ENCODE results near the gene DYNC1LI1. TPM values are rescaled to one million over a fixed set of nuclear protein-coding genes. Genes with fewer than 3 reads are reported as not detected.

Gene DYNC1LI1
- total RNA-seq, 1 experiment from 2014 or later, result 42.8 TPM

- no peaks in the 10 kb centered on the region for H3K4me1 Mint-ChIP-seq
- H3K27me3 Mint-ChIP-seq (ENCODE audit: low read depth), result no peaks in the 10 kb centered on the region
- ATAC-seq (no peak), DNase-seq (ENCODE audit: low spot score) (no peak)
- no peak overlapping the region for H3K27ac Mint-ChIP-seq
- TF ChIP-seq TEAD4 (CRISPR knock-in tag; IDR thresholded peaks at IDR 0.05) (no peak), ZNF232 (CRISPR knock-in tag; IDR thresholded peaks at IDR 0.05) (no peak), E2F4 (CRISPR knock-in tag; IDR thresholded peaks at IDR 0.05; ENCODE audit: borderline replicate concordance, low read depth) (no peak), JUN (CRISPR knock-in tag; IDR thresholded peaks at IDR 0.05) (no peak), IRF2 (CRISPR knock-in tag; IDR thresholded peaks at IDR 0.05; ENCODE audit: borderline replicate concordance, low read depth) (no peak), GRHL2 (CRISPR knock-in tag; IDR thresholded peaks at IDR 0.05; ENCODE audit: insufficient replicate concordance, severe bottlenecking) (no peak), FOXK1 (CRISPR knock-in tag; IDR thresholded peaks at IDR 0.05) (no peak), SMAD4 (CRISPR knock-in tag; IDR thresholded peaks at IDR 0.05) (no peak), TP53 (CRISPR knock-in tag; IDR thresholded peaks at IDR 0.05) (no peak), ZNF317 (CRISPR knock-in tag; IDR thresholded peaks at IDR 0.05; ENCODE audit: borderline replicate concordance, low read depth) (no peak), CREM (CRISPR knock-in tag; IDR thresholded peaks at IDR 0.05) (no peak), KAT7 (CRISPR knock-in tag; IDR thresholded peaks at IDR 0.05; ENCODE audit: borderline replicate concordance) (no peak)
- TF ChIP-seq, protein P1, sequence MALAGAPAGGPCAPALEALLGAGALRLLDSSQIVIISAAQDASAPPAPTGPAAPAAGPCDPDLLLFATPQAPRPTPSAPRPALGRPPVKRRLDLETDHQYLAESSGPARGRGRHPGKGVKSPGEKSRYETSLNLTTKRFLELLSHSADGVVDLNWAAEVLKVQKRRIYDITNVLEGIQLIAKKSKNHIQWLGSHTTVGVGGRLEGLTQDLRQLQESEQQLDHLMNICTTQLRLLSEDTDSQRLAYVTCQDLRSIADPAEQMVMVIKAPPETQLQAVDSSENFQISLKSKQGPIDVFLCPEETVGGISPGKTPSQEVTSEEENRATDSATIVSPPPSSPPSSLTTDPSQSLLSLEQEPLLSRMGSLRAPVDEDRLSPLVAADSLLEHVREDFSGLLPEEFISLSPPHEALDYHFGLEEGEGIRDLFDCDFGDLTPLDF (CRISPR knock-in tag; IDR thresholded peaks at IDR 0.05), result no peak
- TF ChIP-seq, protein P2, sequence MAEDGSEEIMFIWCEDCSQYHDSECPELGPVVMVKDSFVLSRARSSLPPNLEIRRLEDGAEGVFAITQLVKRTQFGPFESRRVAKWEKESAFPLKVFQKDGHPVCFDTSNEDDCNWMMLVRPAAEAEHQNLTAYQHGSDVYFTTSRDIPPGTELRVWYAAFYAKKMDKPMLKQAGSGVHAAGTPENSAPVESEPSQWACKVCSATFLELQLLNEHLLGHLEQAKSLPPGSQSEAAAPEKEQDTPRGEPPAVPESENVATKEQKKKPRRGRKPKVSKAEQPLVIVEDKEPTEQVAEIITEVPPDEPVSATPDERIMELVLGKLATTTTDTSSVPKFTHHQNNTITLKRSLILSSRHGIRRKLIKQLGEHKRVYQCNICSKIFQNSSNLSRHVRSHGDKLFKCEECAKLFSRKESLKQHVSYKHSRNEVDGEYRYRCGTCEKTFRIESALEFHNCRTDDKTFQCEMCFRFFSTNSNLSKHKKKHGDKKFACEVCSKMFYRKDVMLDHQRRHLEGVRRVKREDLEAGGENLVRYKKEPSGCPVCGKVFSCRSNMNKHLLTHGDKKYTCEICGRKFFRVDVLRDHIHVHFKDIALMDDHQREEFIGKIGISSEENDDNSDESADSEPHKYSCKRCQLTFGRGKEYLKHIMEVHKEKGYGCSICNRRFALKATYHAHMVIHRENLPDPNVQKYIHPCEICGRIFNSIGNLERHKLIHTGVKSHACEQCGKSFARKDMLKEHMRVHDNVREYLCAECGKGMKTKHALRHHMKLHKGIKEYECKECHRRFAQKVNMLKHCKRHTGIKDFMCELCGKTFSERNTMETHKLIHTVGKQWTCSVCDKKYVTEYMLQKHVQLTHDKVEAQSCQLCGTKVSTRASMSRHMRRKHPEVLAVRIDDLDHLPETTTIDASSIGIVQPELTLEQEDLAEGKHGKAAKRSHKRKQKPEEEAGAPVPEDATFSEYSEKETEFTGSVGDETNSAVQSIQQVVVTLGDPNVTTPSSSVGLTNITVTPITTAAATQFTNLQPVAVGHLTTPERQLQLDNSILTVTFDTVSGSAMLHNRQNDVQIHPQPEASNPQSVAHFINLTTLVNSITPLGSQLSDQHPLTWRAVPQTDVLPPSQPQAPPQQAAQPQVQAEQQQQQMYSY (CRISPR knock-in tag; IDR thresholded peaks at IDR 0.05), result no peak
- TF ChIP-seq, protein P3, sequence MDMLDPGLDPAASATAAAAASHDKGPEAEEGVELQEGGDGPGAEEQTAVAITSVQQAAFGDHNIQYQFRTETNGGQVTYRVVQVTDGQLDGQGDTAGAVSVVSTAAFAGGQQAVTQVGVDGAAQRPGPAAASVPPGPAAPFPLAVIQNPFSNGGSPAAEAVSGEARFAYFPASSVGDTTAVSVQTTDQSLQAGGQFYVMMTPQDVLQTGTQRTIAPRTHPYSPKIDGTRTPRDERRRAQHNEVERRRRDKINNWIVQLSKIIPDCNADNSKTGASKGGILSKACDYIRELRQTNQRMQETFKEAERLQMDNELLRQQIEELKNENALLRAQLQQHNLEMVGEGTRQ (CRISPR knock-in tag; IDR thresholded peaks at IDR 0.05), result no peak
- TF ChIP-seq, protein P4, sequence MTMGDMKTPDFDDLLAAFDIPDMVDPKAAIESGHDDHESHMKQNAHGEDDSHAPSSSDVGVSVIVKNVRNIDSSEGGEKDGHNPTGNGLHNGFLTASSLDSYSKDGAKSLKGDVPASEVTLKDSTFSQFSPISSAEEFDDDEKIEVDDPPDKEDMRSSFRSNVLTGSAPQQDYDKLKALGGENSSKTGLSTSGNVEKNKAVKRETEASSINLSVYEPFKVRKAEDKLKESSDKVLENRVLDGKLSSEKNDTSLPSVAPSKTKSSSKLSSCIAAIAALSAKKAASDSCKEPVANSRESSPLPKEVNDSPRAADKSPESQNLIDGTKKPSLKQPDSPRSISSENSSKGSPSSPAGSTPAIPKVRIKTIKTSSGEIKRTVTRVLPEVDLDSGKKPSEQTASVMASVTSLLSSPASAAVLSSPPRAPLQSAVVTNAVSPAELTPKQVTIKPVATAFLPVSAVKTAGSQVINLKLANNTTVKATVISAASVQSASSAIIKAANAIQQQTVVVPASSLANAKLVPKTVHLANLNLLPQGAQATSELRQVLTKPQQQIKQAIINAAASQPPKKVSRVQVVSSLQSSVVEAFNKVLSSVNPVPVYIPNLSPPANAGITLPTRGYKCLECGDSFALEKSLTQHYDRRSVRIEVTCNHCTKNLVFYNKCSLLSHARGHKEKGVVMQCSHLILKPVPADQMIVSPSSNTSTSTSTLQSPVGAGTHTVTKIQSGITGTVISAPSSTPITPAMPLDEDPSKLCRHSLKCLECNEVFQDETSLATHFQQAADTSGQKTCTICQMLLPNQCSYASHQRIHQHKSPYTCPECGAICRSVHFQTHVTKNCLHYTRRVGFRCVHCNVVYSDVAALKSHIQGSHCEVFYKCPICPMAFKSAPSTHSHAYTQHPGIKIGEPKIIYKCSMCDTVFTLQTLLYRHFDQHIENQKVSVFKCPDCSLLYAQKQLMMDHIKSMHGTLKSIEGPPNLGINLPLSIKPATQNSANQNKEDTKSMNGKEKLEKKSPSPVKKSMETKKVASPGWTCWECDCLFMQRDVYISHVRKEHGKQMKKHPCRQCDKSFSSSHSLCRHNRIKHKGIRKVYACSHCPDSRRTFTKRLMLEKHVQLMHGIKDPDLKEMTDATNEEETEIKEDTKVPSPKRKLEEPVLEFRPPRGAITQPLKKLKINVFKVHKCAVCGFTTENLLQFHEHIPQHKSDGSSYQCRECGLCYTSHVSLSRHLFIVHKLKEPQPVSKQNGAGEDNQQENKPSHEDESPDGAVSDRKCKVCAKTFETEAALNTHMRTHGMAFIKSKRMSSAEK (CRISPR knock-in tag; IDR thresholded peaks at IDR 0.05; ENCODE audit: borderline replicate concordance), result no peak
- TF ChIP-seq, protein P5, sequence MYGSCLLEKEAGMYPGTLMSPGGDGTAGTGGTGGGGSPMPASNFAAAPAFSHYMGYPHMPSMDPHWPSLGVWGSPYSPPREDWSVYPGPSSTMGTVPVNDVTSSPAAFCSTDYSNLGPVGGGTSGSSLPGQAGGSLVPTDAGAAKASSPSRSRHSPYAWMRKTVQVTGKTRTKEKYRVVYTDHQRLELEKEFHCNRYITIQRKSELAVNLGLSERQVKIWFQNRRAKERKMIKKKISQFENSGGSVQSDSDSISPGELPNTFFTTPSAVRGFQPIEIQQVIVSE (CRISPR knock-in tag; IDR thresholded peaks at IDR 0.05; ENCODE audit: borderline replicate concordance), result no peak
- TF ChIP-seq, protein P6, sequence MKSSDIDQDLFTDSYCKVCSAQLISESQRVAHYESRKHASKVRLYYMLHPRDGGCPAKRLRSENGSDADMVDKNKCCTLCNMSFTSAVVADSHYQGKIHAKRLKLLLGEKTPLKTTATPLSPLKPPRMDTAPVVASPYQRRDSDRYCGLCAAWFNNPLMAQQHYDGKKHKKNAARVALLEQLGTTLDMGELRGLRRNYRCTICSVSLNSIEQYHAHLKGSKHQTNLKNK (CRISPR knock-in tag; IDR thresholded peaks at IDR 0.05), result no peak
- peaks cover 9% of the 10 kb centered on the region; the same call in 1 of the 2 replicates for H3K36me3 Mint-ChIP-seq
- ChIA-PET POLR2A (no interaction called here), CTCF (interaction anchor here (1.2 to 1.9 kb wide), 2 partner anchors 14 to 107 kb away, joined by 3 to 8 read pairs; no protein-coding TSS in a partner anchor)
- H3K9me3 Mint-ChIP-seq, result no peaks in the 10 kb centered on the region
- no peak overlapping the region for H3K4me3 Mint-ChIP-seq
These were observed 88.6 kb downstream of the DYNC1LI1 start for GRCh38 chr3:32481791-32482631.

All from WTC11 (cell line).